HG02678 (cell line): ENCODE data around the gene FANCC.

ENCODE experiments used
- ATAC-seq: cut with Tn5 transposase; IDR thresholded peaks from one replicate; pipeline ENCODE4 v1.9.1; 2021; ENCODE audit warnings: mild to moderate bottlenecking, moderate library complexity; ENCODE audit not compliant: unreplicated experiment

Gene FANCC

GRCh38 chr9:95076696-95077052 is 240.8 kb downstream of the FANCC start:
- ATAC-seq: no peak

GRCh38 chr9:95075700-95076099 is 241.8 kb downstream of the FANCC start:
- ATAC-seq: no peak

DNA sequence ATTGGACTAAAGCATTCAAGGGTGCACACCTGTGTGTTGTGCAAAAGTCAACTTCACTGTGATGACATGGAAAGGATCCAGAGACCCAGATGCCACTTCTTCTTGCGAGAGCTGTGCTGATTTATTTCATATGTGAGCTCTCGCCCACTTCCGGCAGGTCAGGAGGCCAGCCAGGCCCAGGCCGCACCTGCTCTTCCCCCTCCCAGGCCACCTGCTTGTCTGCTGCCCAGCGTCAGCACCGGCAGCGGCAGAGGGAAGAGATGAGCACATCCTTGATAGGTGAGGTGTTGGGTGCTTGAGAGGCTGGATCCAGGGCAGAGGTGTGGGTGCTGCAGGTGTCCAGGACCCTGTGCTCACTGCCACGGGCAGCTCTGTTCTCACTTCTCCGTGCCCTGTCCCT is 242.9 kb downstream of the FANCC start:
- no peak for ATAC-seq

DNA sequence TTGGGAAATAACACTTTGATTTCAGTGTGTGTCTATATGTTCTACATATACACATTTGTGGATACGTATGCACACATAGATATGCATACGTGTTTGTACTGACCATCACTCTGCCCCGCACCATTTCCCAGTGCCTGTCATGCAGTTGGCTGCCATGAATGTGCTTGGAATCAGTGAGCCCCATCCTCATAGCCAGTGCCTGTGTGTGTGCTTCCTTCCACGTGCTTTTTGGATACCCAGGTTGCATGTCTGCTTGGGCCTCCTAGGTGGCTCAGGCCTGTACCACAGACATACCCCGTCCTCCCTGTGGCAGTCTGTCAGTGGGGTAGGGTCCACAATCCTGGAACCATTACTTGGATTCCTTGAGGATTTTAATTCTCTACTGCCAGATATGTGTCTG is 243.6 kb downstream of the FANCC start:
- no peak for ATAC-seq

- ATAC-seq: no peak
These were observed 244.4 kb downstream of the FANCC start for GRCh38 chr9:95073042-95073607.

DNA sequence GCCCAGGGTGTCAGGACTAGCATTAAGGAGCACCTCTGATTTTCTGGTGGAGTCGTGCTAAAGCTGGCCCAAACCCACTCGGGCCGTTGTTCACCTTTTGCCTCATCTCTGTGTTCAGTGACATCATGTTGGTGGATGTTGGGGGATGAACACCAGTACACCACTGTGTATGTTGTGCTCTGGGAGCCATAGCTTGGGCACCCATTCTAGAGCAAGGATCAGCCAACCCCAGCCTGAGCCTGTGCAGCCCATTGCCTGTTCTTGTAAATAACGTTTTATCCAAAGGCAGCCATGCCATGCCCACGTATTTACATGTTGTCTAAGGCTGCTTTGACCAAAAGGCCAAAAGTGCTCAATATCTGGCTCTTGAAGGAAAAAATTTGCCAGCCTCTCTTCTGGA is 245.6 kb downstream of the FANCC start:
- ATAC-seq: no peak

- ATAC-seq: no peak
These were observed 246.1 kb downstream of the FANCC start for GRCh38 chr9:95071450-95071849.

- no peak for ATAC-seq
These were observed 246.9 kb downstream of the FANCC start for GRCh38 chr9:95070549-95071021.

- no peak for ATAC-seq
These were observed 249.6 kb downstream of the FANCC start for GRCh38 chr9:95067897-95068296.

DNA sequence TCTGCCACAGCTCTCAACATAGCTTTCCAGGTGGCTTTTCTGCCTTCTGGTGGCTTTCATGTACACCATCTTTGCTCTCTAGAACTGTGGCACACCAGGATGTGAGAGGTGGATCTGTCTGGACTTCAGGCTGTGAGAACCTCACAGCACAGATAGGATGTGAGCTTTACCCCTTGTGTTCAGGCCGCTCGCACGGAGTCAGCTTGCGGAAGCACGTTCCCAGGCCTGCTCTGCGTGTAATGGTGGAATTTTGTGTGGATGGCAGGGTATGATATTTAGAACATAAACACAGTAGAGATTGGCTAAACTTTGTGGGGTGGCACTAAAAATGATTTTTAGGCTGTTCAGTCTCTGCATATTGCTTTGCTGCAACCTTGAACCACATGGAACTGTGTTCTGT is 250.5 kb downstream of the FANCC start:
- no peak for ATAC-seq

DNA sequence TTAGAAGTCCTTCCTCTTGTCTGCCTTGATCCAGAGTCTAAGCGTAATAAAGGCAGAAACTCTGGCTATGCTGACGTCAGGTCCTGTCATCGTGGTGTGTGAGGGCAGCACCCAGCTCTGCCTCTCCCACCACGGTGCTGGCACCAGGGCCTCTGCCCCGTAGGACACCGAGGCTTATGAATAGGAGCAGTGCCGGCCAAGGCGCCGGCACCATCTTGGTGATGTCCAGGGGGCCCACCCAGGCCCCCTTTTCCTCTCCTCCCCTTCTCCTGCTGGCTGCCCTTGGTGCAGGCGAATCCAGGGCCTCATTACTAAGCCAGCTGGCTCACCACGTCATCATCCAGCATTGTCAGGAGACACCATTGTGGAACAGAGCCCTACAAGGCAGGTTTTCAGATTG is 252.3 kb downstream of the FANCC start:
- ATAC-seq: no peak

- ATAC-seq: no peak
These were observed 254.2 kb downstream of the FANCC start for GRCh38 chr9:95063300-95063699.

- ATAC-seq: no peak
These were observed 254.9 kb downstream of the FANCC start for GRCh38 chr9:95062596-95063065.

DNA sequence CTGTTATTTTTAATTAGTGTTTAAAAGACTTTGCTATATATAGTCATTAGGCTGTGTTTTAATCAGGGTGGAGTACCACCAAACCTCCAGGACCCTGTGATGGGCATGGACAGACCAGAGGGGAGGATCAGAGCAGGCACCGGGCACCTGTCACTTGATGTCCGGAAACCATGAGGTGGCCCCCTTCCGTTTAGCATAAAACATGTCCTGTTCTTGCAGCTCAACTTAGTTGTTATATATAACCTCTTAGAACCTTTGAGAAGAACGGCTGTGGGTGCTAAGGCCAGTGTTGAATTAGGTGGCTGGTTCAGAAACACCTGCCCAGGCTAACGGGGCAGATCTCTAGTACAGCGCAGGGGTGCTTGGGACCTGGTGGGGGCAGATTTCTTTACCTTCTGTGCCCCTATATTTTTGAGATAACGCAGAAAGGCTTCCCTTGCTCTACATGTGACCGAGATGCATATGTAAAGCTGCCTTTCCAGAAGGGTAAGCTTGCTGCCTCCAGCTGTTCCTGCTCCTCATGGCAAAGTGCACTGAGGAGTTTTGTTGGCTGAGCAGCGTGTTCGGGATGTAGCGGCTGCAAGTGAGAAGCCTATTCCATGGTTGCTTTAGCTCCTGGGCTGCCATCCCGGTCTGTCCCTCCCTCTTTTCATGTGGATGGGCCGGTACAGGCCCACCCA is 255.5 kb downstream of the FANCC start:
- ATAC-seq: no peak

DNA sequence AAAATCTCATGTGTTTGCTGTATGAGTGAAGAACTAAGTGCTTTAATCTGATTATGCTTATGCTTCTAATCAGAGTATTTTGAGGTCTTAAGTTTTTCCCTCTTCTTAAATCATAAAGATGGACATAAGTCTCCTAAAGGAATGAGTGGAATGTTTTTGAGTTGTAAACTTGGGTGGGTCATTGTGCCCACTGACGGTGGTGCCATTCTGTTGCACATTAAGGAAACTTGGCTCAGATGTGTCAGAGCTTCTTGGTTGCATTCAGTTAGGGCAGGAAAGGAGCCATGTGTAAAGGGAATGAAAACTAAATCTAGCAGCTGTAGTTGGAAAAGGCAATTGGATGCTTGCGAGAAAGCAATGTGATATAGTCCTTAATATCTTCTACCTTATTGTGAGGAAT is 256.6 kb downstream of the FANCC start:
- ATAC-seq: no peak

DNA sequence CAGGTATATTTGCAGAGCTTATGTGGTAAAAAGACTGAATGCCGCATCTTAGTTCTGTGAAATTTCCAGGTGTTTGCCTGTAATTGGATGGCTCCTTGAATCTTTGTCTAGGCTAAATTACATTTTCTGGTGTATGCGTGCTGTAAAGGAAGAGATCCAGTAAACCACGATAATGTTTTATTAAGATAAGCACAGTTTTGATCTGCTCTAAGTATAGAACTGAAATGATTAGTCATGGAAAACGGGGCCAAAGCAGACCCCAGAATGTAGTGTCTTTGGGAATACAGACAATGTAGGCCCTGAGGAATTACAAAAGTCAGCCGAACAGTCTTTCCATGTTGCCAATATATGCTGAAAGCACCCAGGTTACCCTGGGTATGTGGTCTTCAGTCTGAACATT is 257.3 kb downstream of the FANCC start:
- no peak for ATAC-seq

- no peak for ATAC-seq
These were observed 258.6 kb downstream of the FANCC start for GRCh38 chr9:95058795-95059386.

DNA sequence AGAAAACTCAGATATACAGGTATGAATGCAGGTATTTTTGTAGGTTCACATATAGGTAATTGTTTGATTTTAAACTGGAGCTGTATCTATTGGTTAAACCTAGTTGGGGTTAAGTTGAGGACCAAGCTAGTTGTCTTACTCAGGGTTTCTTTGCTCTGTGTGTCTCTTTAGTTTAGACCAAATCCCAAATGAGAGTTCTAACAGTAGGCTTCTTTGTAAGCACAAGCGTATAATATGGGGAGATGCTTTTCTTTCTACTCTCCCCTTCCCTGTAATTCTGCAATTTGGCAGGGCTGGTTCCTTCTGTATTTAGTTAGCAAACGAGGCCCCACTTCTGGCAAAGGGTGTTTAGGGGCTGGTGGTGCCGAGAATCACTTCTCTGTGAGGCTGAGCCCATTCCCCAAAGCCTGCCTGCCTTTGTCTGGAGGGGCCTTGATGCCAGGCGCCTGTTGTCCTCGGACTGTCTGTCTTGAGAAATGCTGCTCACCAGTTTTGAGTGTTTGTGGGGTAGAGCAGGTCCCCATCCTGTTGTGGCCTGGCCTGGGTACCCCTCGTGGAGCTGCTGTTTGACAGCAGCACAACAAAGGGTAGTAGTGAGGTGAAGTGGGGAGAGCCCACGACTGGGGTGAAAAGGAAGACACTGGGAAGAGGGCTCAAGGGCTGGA is 259.3 kb downstream of the FANCC start:
- no peak for ATAC-seq

GRCh38 chr9:95057101-95057500 is 260.4 kb downstream of the FANCC start:
- ATAC-seq: no peak

DNA sequence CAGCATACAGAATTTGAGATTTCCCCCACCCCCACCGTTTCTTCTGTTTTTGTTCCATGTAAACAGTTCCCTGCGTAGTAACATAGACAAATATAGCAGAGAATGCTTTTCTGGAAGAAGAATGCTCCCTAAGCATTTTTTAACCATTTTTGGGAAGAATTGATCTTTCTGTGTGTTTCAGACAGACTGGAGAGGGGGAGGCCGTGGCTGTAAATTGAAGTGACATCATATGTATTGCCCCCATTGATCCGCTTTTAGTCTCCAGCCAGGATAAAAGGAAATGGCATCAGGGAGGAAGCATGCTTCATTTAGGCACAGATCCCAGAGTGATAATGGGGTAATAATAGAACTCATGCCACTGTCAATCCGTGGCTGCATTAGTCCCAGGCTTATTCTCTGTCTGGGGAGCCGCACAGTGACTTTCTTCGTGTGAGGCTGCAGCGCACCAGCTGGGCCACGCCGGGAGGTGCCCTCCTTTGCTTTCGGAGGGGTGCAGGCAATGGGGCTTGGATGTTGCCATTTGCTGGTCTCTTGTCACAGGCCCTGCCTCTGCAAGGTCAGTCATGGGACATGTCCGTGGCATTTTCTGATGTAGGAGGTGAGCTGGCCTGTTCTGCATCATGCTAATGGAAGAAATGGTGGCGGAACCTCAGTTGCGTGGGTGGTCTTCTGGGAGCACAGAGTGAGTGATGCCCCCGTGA is 261.5 kb downstream of the FANCC start:
- no peak for ATAC-seq

DNA sequence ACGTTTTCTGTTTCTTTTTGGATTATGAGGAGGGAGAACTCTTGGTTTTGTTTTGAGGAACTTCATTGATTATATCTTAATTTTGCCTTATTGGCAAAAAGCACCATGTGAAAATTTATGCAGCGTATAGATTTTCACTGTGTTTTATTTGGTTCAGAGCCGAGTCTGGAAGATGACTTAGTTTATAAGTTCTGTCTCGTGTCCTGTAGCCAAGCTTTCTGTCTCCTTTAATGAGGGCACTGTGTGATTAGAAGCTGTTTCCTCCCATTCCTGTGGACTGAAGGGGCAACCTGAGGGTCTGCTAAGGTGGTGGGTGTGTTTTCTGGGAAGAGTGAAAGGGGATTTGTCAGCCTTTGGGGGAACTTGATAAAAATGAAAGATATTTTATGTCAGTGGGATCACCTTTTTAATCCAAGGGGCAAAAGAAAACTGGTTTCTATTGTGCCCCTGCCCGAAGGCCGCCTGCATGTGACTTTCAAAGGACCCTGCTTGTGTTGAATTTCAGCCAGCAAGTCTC is 262.1 kb downstream of the FANCC start:
- ATAC-seq: no peak
